ENCODE results near the gene USP40. TPM values are rescaled to one million over a fixed set of nuclear protein-coding genes. Genes with fewer than 3 reads are reported as not detected.

Gene USP40
- total RNA-seq, 2 donors from 2014 or later, result 12.9 to 22.4 TPM

DNA sequence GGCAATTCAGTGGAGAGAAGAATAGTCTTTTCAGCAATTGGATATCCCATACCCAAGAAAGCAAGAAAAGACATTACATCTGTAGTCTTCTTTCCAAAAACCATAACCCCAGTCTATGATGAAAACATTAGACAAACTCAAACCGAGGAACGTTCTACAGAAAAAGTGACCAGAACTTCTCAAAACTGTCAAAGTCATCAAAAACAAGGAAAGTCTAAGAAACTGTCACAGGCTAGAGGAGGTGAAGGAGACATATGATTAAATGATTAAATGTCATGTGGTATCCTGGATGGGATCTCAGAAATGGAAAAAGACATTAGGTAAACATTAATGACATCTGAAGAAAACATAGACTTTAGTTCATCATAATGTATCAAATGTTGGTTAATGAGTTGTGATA lies 4.9 kb upstream of the USP40 start:
- Mint-ChIP-seq H3K27me3 (ENCODE audit: insufficient read depth) (peaks cover 5% of the 10 kb centered on the region), H3K36me3 (ENCODE audit: low read depth) (no peaks in the 10 kb centered on the region), H3K4me1 (no peaks in the 10 kb centered on the region), H3K4me3 (no peak overlapping the region), H3K9me3 (peaks cover 13% of the 10 kb centered on the region), H3K27ac (no peak overlapping the region)
- Histone ChIP-seq H3K27me3 (ENCODE audit: control insufficient read depth, insufficient read depth, low read length, poor library complexity, severe bottlenecking) (no peaks in the 10 kb centered on the region), H3K9ac (ENCODE audit: extremely low read depth, low read length, poor library complexity, severe bottlenecking) (no peak overlapping the region), H3K4me3 (ENCODE audit: low read length) (no peak overlapping the region), H3K27ac (ENCODE audit: low read depth, low read length) (no peak overlapping the region), H3K36me3 (ENCODE audit: control insufficient read depth, insufficient read depth, low read length) (no peaks in the 10 kb centered on the region), H3K4me1 (ENCODE audit: control insufficient read depth, insufficient read depth, low read length) (no peaks in the 10 kb centered on the region), H3K9me3 (ENCODE audit: control insufficient read depth, low read length) (no peaks in the 10 kb centered on the region)
- 80 to 100% methylated on average over 2 of the region's 2 CpGs for WGBS, 2 experiments (ENCODE audit: insufficient coverage in 1 of 2, insufficient read length in 1 of 2)
- DNase-seq, result no peak
- TF ChIP-seq, protein P1, sequence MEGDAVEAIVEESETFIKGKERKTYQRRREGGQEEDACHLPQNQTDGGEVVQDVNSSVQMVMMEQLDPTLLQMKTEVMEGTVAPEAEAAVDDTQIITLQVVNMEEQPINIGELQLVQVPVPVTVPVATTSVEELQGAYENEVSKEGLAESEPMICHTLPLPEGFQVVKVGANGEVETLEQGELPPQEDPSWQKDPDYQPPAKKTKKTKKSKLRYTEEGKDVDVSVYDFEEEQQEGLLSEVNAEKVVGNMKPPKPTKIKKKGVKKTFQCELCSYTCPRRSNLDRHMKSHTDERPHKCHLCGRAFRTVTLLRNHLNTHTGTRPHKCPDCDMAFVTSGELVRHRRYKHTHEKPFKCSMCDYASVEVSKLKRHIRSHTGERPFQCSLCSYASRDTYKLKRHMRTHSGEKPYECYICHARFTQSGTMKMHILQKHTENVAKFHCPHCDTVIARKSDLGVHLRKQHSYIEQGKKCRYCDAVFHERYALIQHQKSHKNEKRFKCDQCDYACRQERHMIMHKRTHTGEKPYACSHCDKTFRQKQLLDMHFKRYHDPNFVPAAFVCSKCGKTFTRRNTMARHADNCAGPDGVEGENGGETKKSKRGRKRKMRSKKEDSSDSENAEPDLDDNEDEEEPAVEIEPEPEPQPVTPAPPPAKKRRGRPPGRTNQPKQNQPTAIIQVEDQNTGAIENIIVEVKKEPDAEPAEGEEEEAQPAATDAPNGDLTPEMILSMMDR (conservative IDR thresholded peaks at IDR 0.05), result no peak

DNA sequence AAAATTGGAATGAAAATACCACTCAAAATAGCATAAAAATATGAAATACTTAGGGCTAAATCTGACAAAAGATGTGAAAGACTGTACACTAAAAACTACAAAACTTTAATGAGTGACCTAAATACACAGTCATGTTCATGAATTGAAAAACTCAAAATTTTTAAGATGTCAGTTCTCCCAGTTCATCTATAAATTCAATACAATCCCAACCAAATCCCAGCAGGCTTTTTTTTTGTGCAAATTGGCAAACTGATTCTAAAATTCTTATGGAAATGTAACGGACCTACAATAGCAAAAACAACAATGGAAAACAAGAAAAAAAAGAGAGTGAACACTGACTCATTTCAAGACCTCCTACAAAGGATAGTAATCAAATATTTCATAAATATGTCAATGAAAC lies 4.4 kb upstream of the USP40 start:
- Histone ChIP-seq H3K9ac (ENCODE audit: extremely low read depth, low read length, poor library complexity, severe bottlenecking) (no peak overlapping the region), H3K36me3 (ENCODE audit: control insufficient read depth, insufficient read depth, low read length) (no peaks in the 10 kb centered on the region), H3K9me3 (ENCODE audit: control insufficient read depth, low read length) (no peaks in the 10 kb centered on the region), H3K27me3 (ENCODE audit: control insufficient read depth, insufficient read depth, low read length, poor library complexity, severe bottlenecking) (no peaks in the 10 kb centered on the region), H3K27ac (ENCODE audit: low read depth, low read length) (no peak overlapping the region), H3K4me3 (ENCODE audit: low read length) (no peak overlapping the region), H3K4me1 (ENCODE audit: control insufficient read depth, insufficient read depth, low read length) (no peaks in the 10 kb centered on the region)
- H3K36me3 Mint-ChIP-seq (ENCODE audit: low read depth), result no peaks in the 10 kb centered on the region
- DNase-seq, result no peak
- H3K9me3 Mint-ChIP-seq, result peaks cover 8% of the 10 kb centered on the region
- TF ChIP-seq, protein P1 (conservative IDR thresholded peaks at IDR 0.05), result no peak
- no peak overlapping the region for H3K27ac Mint-ChIP-seq
- peaks cover 5% of the 10 kb centered on the region for H3K27me3 Mint-ChIP-seq (ENCODE audit: insufficient read depth)
- 71% methylated on average over 1 of the region's 1 CpG; no CpG with 5 or more reads in 1 of the 2 experiments for WGBS, 2 experiments (ENCODE audit: insufficient coverage in 1 of 2, insufficient read length in 1 of 2)
- no peak overlapping the region for H3K4me3 Mint-ChIP-seq
- H3K4me1 Mint-ChIP-seq, result no peaks in the 10 kb centered on the region

DNA sequence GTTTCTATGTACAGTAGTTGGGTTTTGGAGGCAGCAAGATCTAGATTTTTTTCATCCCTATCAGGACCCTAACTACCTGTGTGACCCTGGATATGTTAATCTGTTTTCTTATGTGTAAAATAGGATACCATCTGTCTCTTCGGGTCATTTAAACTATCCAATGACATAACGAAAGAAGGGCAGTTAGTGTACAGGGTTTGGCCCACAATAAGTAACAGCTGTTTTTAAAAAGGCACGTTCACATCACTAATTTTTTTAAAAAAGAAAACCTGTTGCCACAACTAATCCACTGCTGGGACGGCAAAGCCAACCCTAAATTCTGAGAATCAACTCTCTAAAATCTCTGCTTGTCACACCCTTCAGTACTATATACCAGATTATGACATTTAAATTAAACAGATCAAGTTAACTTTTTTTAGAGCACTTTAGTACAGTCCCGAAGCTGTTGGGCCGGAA lies 869 bp downstream of the USP40 start:
- no peaks in the 10 kb centered on the region for H3K27me3 Mint-ChIP-seq (ENCODE audit: insufficient read depth)
- H3K4me1 Mint-ChIP-seq, result peaks cover 2% of the 10 kb centered on the region
- H3K4me3 Mint-ChIP-seq, result peak overlapping the region; percentile 89
- peak overlapping the region; percentile 99 for H3K27ac Mint-ChIP-seq
- no peak for DNase-seq
- Histone ChIP-seq H3K27ac (ENCODE audit: low read depth, low read length) (no peak overlapping the region), H3K9ac (ENCODE audit: extremely low read depth, low read length, poor library complexity, severe bottlenecking) (peak overlapping the region; percentile 97), H3K4me1 (ENCODE audit: control insufficient read depth, insufficient read depth, low read length) (peaks cover 4% of the 10 kb centered on the region), H3K36me3 (ENCODE audit: control insufficient read depth, insufficient read depth, low read length) (no peaks in the 10 kb centered on the region), H3K4me3 (ENCODE audit: low read length) (peak overlapping the region; percentile 95), H3K27me3 (ENCODE audit: control insufficient read depth, insufficient read depth, low read length, poor library complexity, severe bottlenecking) (no peaks in the 10 kb centered on the region), H3K9me3 (ENCODE audit: control insufficient read depth, low read length) (no peaks in the 10 kb centered on the region)
- no peaks in the 10 kb centered on the region for H3K9me3 Mint-ChIP-seq
- TF ChIP-seq, protein P1 (conservative IDR thresholded peaks at IDR 0.05), result no peak
- H3K36me3 Mint-ChIP-seq (ENCODE audit: low read depth), result no peaks in the 10 kb centered on the region
- WGBS, 2 experiments (ENCODE audit: insufficient coverage in 1 of 2, insufficient read length in 1 of 2), result 26 to 50% methylated on average over 2 to 6 of the region's 6 CpGs

All from endodermal cell (in vitro differentiated cells).